Measurements from ENCODE around the gene TRPM4. TPM values are rescaled to one million over a fixed set of nuclear protein-coding genes. Genes with fewer than 3 reads are reported as not detected.
A peak's percentile ranks its signal among the peaks of the same experiment; 100 is the strongest.
"Not testable (repeated sequence)": the region's sequence is repeated elsewhere in the genome, so short reads cannot be mapped to it uniquely, and the experiment has no call there.

Gene TRPM4
- total RNA-seq, 2 experiments from 2014 or later, result not detected

DNA sequence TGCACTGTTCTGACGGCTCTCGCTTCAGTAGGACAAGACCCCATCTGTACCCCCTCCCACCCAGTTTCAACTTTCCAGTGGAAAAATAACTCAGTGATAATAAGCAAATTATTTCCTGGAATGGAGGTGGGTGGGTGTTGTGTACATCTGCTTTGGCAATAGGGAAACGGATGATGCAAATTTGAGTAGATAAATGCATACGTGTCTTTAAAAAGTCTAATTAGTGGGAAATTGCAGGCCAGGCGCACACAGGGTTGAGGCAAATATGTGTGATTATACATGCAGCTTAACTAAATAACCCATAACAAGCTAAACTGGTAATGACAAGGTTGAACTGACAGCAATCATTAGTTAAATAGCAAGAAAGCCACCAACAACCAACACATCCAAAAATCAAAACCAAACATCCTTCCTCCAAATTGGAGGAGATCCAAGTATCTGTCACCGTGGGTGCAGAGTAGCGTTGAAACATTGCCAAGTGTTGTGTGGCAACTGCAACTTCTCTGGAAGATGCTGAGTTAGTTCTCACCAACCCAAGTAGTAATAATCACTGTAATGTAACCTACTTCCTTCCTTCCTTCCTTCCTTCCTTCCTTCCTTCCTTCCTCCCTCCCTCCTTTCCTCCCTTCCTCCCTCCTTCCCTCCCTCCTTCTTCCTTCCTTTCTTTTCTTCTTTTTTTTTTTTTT is 54.6 kb downstream of the TRPM4 start:
- Mint-ChIP-seq H3K27ac (no peak overlapping the region), H3K9me3 (no peaks in the 10 kb centered on the region), H3K4me1 (peaks cover 10% of the 10 kb centered on the region), H3K4me3 (no peak overlapping the region), H3K27me3 (peaks cover 8% of the 10 kb centered on the region), H3K36me3 (no peaks in the 10 kb centered on the region)
- no peak for DNase-seq

GRCh38 chr19:49213791-49214190 is 56.2 kb downstream of the TRPM4 start:
- no peak overlapping the region for H3K4me3 Mint-ChIP-seq
- peaks cover 8% of the 10 kb centered on the region for H3K27me3 Mint-ChIP-seq
- H3K27ac Mint-ChIP-seq, result no peak overlapping the region
- no peaks in the 10 kb centered on the region for H3K9me3 Mint-ChIP-seq
- no peak for DNase-seq
- no peaks in the 10 kb centered on the region for H3K36me3 Mint-ChIP-seq
- H3K4me1 Mint-ChIP-seq, result peaks cover 4% of the 10 kb centered on the region

GRCh38 chr19:49214701-49215100 is 57.1 kb downstream of the TRPM4 start:
- no peak overlapping the region for H3K4me3 Mint-ChIP-seq
- H3K27ac Mint-ChIP-seq, result no peak overlapping the region
- no peaks in the 10 kb centered on the region for H3K36me3 Mint-ChIP-seq
- H3K9me3 Mint-ChIP-seq, result no peaks in the 10 kb centered on the region
- no peak for DNase-seq
- peaks cover 4% of the 10 kb centered on the region for H3K4me1 Mint-ChIP-seq
- H3K27me3 Mint-ChIP-seq, result peaks cover 8% of the 10 kb centered on the region

- H3K4me3 Mint-ChIP-seq, result no peak overlapping the region
- no peak for DNase-seq
- H3K9me3 Mint-ChIP-seq, result no peaks in the 10 kb centered on the region
These were observed 58.5 kb downstream of the TRPM4 start for GRCh38 chr19:49216071-49216470.

DNA sequence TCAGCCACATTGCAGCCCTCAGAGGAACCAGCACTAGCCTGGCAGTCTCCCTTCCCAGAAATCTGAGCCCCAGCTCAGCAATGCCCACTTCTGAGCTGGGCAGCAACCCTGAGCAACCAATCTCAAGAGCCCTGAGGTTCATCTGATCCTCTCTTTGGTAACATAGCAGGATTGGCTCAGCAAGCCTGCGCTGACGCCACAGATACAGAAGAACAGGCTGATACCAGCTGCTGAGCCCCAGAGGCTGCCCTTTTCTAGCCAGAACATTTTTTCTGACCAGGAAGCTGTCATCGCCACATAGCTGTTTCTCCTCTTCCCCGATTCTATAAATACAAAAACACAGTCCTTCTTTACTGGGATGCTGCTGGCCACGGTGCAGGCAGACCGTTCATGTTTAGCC is 59.8 kb downstream of the TRPM4 start:
- Mint-ChIP-seq H3K36me3 (no peaks in the 10 kb centered on the region), H3K27ac (no peak overlapping the region), H3K4me1 (no peaks in the 10 kb centered on the region), H3K27me3 (peaks cover 1% of the 10 kb centered on the region), H3K9me3 (no peaks in the 10 kb centered on the region), H3K4me3 (no peak overlapping the region)
- DNase-seq, result no peak

More at GRCh38 chr19:49216071-49216470, 58.5 kb downstream of the TRPM4 start:
- H3K4me1 Mint-ChIP-seq, result peaks cover 2% of the 10 kb centered on the region
- no peak overlapping the region for H3K27ac Mint-ChIP-seq
- H3K27me3 Mint-ChIP-seq, result peaks cover 4% of the 10 kb centered on the region
- H3K36me3 Mint-ChIP-seq, result no peaks in the 10 kb centered on the region

DNA sequence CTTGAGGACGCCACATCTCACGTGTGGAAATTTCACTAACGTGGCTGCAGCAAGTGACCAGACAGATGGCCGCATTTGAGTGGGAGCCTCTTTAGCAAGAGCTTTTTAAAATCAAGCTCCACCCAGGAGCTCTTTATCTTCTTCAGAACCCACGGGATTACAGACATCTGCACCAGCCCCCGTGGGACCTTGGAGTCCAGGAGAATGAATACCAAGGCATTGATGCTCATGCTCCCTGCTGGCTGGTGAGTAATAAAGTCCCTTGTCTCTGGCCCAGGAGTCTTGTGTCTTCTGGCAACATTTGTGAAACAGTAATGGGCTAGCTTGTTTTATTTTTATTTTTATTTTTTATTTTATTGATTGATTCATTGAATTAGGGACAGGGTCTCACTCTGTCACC is 64.4 kb downstream of the TRPM4 start:
- Mint-ChIP-seq H3K9me3 (no peaks in the 10 kb centered on the region), H3K27ac (no peak overlapping the region), H3K4me3 (no peak overlapping the region), H3K4me1 (peaks cover 6% of the 10 kb centered on the region), H3K36me3 (no peaks in the 10 kb centered on the region), H3K27me3 (peaks cover 8% of the 10 kb centered on the region)
- no peak for DNase-seq

- no peaks in the 10 kb centered on the region for H3K9me3 Mint-ChIP-seq
- no peak for DNase-seq
- H3K27me3 Mint-ChIP-seq, result peaks cover 8% of the 10 kb centered on the region
- peaks cover 6% of the 10 kb centered on the region for H3K4me1 Mint-ChIP-seq
- no peak overlapping the region for H3K4me3 Mint-ChIP-seq
- no peak overlapping the region for H3K27ac Mint-ChIP-seq
- no peaks in the 10 kb centered on the region for H3K36me3 Mint-ChIP-seq
These were observed 64.9 kb downstream of the TRPM4 start for GRCh38 chr19:49222528-49222927.

DNA sequence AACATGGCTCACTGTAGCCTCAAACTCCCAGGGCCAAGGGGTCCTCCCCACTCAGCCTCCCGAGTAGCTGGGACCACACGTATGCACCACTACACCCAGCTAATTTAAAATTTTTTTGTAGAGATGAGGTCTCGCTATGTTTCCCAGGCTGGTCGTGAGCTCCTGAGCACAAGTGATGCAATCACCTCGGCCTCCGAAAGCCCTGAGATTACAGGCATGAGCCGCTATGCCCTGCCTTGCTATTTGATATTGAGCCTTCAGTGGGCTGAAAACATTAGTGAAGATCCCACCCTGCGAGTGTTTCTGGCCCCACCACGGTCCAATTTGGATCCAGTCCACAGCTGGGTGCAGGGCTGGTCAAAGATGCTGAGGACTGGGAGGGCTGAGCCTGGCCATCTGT is 65.9 kb downstream of the TRPM4 start:
- Mint-ChIP-seq H3K9me3 (no peaks in the 10 kb centered on the region), H3K4me3 (no peak overlapping the region), H3K4me1 (peaks cover 6% of the 10 kb centered on the region), H3K27me3 (peaks cover 8% of the 10 kb centered on the region), H3K27ac (no peak overlapping the region), H3K36me3 (no peaks in the 10 kb centered on the region)
- DNase-seq, result no peak

DNA sequence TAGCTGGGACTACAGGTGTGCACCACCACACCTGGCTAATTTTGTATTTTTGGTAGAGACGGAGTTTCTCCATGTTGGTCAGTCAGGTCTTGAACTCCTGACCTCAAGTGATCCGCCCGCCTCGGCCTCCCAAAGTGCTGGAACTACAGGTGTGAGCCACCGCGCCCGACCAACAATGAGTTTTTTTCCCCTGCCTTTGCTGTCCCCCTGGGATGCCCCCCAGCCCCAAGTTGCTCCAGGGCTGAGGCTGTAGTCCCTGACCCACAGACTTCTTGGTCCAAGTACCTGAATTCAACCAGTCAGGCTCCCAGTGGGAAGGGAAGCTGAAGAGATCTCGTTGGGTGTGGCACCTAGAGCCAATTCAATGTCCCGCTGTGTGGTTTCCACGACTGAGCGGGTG is 66.8 kb downstream of the TRPM4 start:
- H3K4me3 Mint-ChIP-seq, result not testable (repeated sequence)

DNA sequence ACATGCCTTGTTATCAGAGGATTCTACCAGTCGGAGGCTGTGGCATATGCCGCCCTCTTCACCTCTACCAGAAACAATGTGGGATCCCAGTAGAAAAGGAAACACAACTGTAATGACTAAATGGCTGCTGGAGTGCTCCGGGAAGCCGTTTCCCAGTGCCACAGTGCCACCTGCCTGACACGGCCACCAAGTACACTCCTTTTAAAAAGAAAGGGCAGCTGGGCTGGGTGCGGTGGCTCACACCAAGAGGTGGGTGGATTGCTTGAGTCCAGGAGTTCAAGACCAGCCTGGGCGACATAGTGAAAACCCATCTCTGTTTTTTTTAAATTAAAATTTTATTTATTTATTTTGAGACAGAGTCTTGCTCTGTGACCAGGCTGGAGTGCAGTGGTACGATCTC is 67.3 kb downstream of the TRPM4 start:
- peak; percentile 19 for DNase-seq
- H3K27ac Mint-ChIP-seq, result no peak overlapping the region
- no peak overlapping the region for H3K4me3 Mint-ChIP-seq
- no peaks in the 10 kb centered on the region for H3K9me3 Mint-ChIP-seq
- peaks cover 6% of the 10 kb centered on the region for H3K4me1 Mint-ChIP-seq
- peaks cover 8% of the 10 kb centered on the region for H3K27me3 Mint-ChIP-seq
- no peaks in the 10 kb centered on the region for H3K36me3 Mint-ChIP-seq

More for the DNA sequence above, 66.8 kb downstream of the TRPM4 start:
- H3K27ac Mint-ChIP-seq, DNase-seq, H3K27me3 Mint-ChIP-seq, H3K4me1 Mint-ChIP-seq, H3K9me3 Mint-ChIP-seq, H3K36me3 Mint-ChIP-seq: not testable (repeated sequence)

- Mint-ChIP-seq H3K4me1 (peaks cover 17% of the 10 kb centered on the region), H3K27me3 (peaks cover 11% of the 10 kb centered on the region), H3K36me3 (peaks cover 1% of the 10 kb centered on the region), H3K27ac (no peak overlapping the region), H3K9me3 (peaks cover 4% of the 10 kb centered on the region), H3K4me3 (no peak overlapping the region)
- DNase-seq, result no peak
These were observed 71.8 kb downstream of the TRPM4 start for GRCh38 chr19:49229416-49229815.

GRCh38 chr19:49231389-49231788 is 73.8 kb downstream of the TRPM4 start:
- H3K36me3 Mint-ChIP-seq, result peaks cover 1% of the 10 kb centered on the region
- H3K9me3 Mint-ChIP-seq, result peaks cover 4% of the 10 kb centered on the region
- H3K4me1 Mint-ChIP-seq, result peaks cover 11% of the 10 kb centered on the region
- no peak overlapping the region for H3K4me3 Mint-ChIP-seq
- peaks cover 7% of the 10 kb centered on the region for H3K27me3 Mint-ChIP-seq
- H3K27ac Mint-ChIP-seq, result peak overlapping the region; percentile 23
- peak; percentile 53 for DNase-seq

DNA sequence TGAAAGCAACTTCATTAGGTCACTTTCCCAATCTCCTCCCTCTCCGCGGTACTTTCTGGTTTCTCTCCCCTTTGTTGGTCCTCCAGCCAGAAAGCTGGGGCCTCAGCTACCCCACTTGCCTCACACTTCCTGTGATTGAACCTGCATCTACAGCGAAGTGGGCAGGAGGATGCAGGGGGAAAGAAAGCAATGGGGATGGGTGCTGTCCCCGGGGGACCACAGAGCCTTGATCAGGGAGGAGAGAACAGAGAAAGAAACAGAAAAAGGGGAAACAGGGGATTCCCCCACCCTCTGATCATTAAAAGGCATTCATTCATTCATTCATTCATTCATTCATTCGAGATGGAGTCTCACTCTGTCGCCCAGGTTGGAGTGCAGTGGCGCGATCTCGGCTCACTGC is 74.2 kb downstream of the TRPM4 start:
- Mint-ChIP-seq H3K9me3 (peaks cover 4% of the 10 kb centered on the region), H3K36me3 (peaks cover 1% of the 10 kb centered on the region), H3K27ac (peak overlapping the region; percentile 23), H3K4me3 (no peak overlapping the region), H3K27me3 (peaks cover 7% of the 10 kb centered on the region), H3K4me1 (peaks cover 11% of the 10 kb centered on the region)
- DNase-seq, result peak; percentile 50

GRCh38 chr19:49233163-49233562 is 75.6 kb downstream of the TRPM4 start:
- Mint-ChIP-seq H3K4me1 (peaks cover 11% of the 10 kb centered on the region), H3K27ac (no peak overlapping the region)

DNA sequence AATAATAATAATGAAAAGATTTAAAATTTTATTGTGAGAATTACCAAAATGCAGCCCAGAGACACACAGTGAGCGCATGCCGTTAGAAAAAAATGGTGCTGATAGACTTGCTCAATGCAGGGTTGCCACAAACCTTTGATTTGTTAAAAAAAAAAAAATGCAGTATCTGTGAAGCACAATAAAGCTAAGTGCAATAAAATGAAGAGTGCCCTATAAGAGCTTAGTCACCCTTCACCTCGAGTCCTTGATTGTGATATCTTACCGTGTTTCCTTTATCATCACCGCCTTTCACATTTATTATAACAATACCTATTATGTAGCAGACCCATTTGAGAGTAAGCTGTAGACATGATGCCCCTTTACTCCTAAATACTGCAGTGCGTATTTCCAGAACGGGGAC is 84.2 kb downstream of the TRPM4 start:
- Mint-ChIP-seq H3K9me3 (no peaks in the 10 kb centered on the region), H3K4me3 (no peak overlapping the region), H3K27ac (no peak overlapping the region), H3K36me3 (no peaks in the 10 kb centered on the region), H3K4me1 (no peaks in the 10 kb centered on the region), H3K27me3 (peaks cover 18% of the 10 kb centered on the region)
- no peak for DNase-seq

More at GRCh38 chr19:49233163-49233562, 75.6 kb downstream of the TRPM4 start:
- Mint-ChIP-seq H3K4me3 (no peak overlapping the region), H3K27me3 (peaks cover 11% of the 10 kb centered on the region), H3K36me3 (peaks cover 1% of the 10 kb centered on the region), H3K9me3 (peaks cover 4% of the 10 kb centered on the region)
- DNase-seq, result no peak

- H3K27me3 Mint-ChIP-seq, result peaks cover 14% of the 10 kb centered on the region
- H3K4me3 Mint-ChIP-seq, result no peak overlapping the region
- no peaks in the 10 kb centered on the region for H3K9me3 Mint-ChIP-seq
- no peak overlapping the region for H3K27ac Mint-ChIP-seq
- H3K36me3 Mint-ChIP-seq, result no peaks in the 10 kb centered on the region
- no peaks in the 10 kb centered on the region for H3K4me1 Mint-ChIP-seq
- no peak for DNase-seq
These were observed 85.5 kb downstream of the TRPM4 start for GRCh38 chr19:49243129-49243528.

Data from activated naive CD8-positive, alpha-beta T cell treated with anti-CD3 and anti-CD28 coated beads for 36 hours (primary cell).